RCC 7860 (cell line): ENCODE measurements around the gene CPN1.

Experiments used
- DNase-seq: peaks from one replicate; pipeline ENCODE4 v3.0.0-alpha.2; 2015; ENCODE audit warnings: low spot score
- FAIRE-seq: peaks from 2 replicates; lab custom pipeline; 2012; peaks lifted over from hg19 to GRCh38; lab: Jason Lieb, UNC

CPN1 gene

DNA sequence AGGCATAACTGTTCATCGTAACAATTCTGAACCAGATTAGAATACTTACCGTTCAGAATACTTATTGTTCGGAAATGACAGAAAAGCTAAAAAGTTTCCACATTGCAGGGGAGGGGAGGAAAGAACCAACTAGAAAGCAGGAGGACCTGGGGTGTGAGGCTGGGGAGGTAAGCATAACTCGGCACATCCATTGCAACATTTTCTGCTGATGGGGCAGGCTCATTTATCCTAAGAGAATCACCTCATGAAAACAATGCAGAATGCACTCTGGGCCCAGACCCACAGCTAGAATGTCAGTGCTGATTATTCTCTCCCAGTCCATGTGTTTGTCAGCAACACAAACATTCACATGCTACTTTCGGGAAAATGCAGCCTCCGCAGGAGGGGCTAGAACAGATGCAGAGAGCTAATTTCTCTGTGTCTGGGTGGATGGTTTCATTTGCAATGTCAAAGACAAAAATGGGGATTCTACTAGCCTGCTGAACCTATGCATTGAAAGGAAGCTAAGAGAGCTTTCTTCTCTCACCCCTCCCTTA is 81.5 kb downstream of the CPN1 start:
- no peak for FAIRE-seq

GRCh38 chr10:99999319-100000108 is 82.2 kb downstream of the CPN1 start:
- no peak for DNase-seq
- no peak for FAIRE-seq

More for the DNA sequence above, 81.5 kb downstream of the CPN1 start:
- DNase-seq = no peak

GRCh38 chr10:99998889-99999288 is 82.8 kb downstream of the CPN1 start:
- FAIRE-seq = no peak

DNA sequence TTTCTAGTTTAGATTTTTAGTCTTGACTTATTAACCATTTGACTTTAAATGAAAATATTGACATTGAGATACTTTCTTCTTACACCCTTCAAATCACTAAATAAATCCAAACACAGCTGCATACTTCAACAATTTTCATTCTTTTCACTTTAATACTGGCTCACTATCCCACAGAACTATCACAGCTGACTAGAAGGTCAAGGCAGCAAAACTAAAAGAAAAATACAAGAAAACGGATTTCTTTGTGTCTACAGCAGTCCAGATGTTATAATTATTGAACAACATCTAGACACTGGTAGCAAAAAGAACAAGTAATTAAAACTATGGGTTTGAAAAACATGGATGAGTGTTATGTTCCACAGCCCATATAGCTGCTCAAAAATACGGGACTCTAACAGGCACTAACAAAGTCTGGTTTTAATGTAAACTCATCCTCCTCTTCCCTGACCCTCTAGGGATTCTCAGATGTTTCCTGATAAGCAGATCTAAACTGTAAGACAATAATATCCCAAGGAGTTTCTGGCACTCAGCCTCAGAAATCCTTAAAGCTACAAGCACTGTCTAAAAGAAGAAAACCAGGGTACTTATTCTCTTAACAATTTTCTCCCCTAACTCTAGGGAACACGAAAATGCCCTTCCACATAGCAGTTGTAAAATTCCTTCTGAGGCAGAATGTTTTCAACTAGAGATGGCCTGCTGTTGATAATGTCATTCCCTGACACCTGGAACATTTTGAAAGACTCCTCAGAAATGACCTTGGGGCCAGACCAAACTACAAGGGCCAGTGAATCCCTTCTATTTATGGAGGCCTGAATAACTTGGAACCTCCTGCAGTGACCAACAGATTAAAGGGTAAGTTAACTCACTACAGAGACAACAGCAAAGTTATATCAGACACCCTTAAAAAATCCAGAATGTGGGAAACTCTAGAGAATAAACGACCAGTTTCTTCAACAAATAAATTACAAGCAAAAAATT is 84.7 kb downstream of the CPN1 start:
- no peak for FAIRE-seq
- DNase-seq = no peak

More at GRCh38 chr10:99998889-99999288, 82.8 kb downstream of the CPN1 start:
- DNase-seq = no peak

- no peak for FAIRE-seq
- no peak for DNase-seq
Measured at GRCh38 chr10:99995713-99996112, 86.0 kb downstream of the CPN1 start.

GRCh38 chr10:99995269-99995668 is 86.4 kb downstream of the CPN1 start:
- no peak for FAIRE-seq
- no peak for DNase-seq

DNA sequence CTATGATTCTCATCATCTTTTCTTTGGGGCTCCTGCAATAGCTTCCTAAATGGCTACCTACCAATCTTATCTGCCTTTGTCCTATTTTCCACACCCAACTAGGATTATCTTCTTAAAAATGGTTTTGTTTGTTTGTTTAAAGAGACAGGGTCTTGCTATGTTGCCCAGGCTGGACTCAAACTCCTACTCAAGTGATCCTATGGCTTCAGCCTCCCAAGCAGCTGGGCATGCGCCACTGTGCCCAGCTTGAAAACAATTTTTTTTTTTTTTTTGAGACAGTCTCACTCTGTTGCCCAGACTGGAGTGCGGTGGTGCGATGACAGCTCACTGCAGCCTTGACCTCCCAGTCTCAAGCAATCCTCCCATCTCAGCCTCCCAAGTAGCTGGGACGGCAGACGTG is 86.9 kb downstream of the CPN1 start:
- no peak for FAIRE-seq

GRCh38 chr10:99993701-99994689 is 87.7 kb downstream of the CPN1 start:
- no peak for DNase-seq
- no peak for FAIRE-seq

More for the DNA sequence above, 86.9 kb downstream of the CPN1 start:
- DNase-seq = no peak
